ACHN (cell line): ENCODE measurements around the gene SIN3B.

Experiments
- DNase-seq: peaks from one replicate; pipeline ENCODE4 v3.0.0-alpha.2; 2015
- in situ Hi-C: cut with HindIII; loops from 2 replicates; pipeline ENCODE4 v1.10.0; 2017; ENCODE audit warnings: low sequenced_read_pairs, low pct_ligation_motif_present, low pct_unique_long_range_greater_than_20kb

The SIN3B gene

GRCh38 chr19:16820056-16820455 is 9.1 kb upstream of the SIN3B start:
- DNase-seq, result no peak
- in situ Hi-C loops, result no loop called here

GRCh38 chr19:16821081-16821480 is 8.1 kb upstream of the SIN3B start:
- no peak for DNase-seq
- in situ Hi-C loops, result no loop called here

DNA sequence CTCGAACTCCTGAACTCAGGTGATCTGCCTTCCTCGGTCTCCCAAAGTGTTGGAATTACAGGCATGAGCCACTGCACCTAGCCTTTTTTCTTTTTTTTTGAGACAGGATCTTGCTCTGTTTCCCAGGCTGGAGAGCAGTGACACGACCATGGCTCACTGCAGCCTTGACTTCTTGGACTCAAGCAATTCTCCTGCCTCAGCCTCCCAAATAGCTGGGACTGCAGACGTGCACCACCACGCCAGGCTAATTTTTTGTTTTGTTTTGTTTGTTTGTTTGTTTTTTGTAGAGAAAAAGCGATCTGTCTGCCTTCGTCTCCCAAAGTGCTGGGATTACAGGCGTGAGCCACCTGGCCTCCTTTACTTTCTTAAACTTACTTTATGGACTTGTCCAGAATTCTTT is 6.5 kb upstream of the SIN3B start:
- DNase-seq, result no peak
- in situ Hi-C loops, result no loop called here

- DNase-seq, result peak; percentile 68
- in situ Hi-C loops, result no loop called here
These were observed 4.4 kb upstream of the SIN3B start for GRCh38 chr19:16824658-16825311.

- DNase-seq, result peak; percentile 90
- in situ Hi-C loops, result no loop called here
These were observed 3.7 kb upstream of the SIN3B start for GRCh38 chr19:16825312-16826052.

GRCh38 chr19:16829822-16830289 is 658 bp downstream of the SIN3B start:
- in situ Hi-C loops, result no loop called here

DNA sequence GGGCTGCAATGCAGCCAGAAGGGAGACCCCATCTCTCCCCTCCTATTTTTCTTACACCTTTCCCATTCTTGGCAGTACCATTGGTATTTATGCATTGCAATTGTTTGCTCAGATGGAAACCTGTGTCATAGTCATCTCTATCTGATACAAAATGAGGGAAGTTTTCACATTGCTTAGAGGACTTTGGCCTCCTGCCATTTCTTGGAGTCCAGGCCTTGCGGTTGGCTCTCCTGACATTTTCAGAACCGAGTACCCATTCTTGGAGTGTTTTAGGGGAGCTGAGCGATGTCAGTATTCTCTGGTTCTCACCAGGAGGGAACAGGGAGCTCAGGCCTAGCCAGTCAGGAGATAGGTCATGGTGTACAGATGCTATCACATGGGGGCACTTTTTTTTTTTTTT is 1.5 kb downstream of the SIN3B start:
- in situ Hi-C loops, result no loop called here
- DNase-seq, result no peak

More at GRCh38 chr19:16829822-16830289, 658 bp downstream of the SIN3B start:
- DNase-seq, result no peak

- DNase-seq, result no peak
- in situ Hi-C loops, result no loop called here
These were observed 2.3 kb downstream of the SIN3B start for GRCh38 chr19:16831531-16831930.

DNA sequence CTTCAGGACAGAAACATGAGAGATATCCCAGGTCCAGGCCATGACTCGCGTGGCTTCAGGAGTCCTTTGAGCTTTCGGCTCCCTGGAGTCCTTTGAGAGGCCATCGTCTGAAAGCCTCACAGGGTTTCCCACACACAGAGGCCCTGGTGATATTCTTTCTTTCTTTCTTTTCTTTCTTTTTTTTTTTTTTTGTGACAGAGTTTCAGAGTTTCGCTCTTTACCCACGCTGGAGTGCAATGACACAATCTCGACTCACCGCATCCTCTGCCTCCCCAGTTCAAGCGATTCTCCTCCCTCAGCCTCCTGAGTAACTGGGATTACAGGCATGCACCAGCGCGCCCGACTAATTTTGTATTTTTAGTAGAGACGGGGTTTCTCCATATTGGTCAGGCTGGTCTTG is 5.5 kb downstream of the SIN3B start:
- in situ Hi-C loops, result no loop called here
- no peak for DNase-seq

- in situ Hi-C loops, result no loop called here
- no peak for DNase-seq
These were observed 7.2 kb downstream of the SIN3B start for GRCh38 chr19:16836115-16837034.

GRCh38 chr19:16837035-16837362 is 7.8 kb downstream of the SIN3B start:
- no peak for DNase-seq
- in situ Hi-C loops, result no loop called here

- in situ Hi-C loops, result no loop called here
These were observed 12.3 kb downstream of the SIN3B start for GRCh38 chr19:16841391-16841926.

DNA sequence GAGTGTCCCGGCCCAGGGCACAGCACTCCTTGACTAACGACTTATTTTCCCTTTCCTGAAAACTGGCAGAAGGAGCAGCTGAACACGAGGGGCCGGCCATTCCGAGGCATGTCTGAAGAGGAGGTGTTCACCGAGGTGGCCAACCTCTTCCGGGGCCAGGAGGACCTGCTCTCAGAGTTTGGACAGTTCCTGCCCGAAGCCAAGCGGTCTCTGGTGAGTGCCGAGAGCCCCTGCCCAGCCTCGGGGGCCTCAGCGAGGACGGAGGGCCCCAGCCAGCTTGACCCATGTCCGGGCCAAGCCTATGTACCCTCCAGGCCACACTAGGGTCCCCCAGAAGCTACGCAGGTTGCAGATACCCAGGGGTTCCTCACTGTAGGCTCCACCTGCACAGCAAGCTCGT is 17.7 kb downstream of the SIN3B start:
- in situ Hi-C loops, result no loop called here

More at GRCh38 chr19:16841391-16841926, 12.3 kb downstream of the SIN3B start:
- DNase-seq, result no peak

GRCh38 chr19:16847430-16847829 is 18.2 kb downstream of the SIN3B start:
- in situ Hi-C loops, result no loop called here
- DNase-seq, result no peak

More for the DNA sequence above, 17.7 kb downstream of the SIN3B start:
- DNase-seq, result no peak

GRCh38 chr19:16849168-16849567 is 20.0 kb downstream of the SIN3B start:
- in situ Hi-C loops, result no loop called here
- peak; percentile 6 for DNase-seq

DNA sequence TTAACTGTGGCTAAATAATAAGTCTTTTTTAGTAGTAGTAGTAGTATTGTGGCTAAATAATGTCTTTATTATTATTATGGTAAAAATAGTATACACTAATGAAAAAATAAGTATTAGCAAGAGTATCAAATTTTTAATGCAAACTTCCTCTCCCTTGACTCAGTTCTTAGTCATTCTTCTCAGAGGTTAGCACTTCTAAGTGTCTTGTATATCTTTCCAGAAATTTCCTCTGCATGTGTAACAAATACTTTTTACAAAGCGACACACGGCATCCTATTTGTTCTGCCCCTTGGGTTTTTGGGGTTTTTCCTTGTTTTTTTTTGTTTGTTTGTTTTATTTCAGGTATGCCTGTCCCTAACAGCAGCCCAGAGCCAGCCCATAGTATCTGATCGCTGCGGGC is 20.9 kb downstream of the SIN3B start:
- no peak for DNase-seq
- in situ Hi-C loops, result no loop called here

DNA sequence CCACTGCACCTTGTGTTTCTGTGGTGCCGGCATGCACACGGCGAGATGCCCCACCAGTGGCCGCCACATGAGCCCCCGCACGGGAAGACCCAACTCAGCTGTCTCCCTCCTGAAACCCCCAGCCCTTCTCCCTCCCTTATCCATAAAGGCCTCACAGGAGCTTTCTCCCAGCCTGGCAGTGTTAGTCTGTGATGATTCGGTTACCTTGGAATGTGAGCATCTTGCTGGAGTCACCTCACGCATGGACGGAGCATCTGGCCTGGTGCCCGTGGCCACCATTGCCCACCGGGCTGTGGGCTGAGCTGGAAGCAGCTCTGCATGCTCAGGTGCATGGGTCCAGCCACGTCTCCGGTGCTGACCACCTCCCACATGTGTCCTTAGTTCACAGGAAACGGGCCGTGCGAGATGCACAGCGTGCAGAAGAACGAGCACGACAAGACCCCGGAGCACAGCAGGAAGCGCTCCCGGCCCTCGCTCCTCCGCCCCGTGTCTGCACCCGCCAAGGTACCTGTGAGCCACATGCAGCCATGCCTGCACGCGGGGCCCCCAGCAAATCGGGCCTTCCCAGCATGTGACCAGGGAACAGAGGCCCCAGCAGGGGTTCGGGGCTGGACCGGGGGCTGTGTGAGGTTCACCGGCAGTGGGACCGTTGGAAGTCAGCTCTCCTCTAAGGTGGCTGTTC is 22.0 kb downstream of the SIN3B start:
- peak; percentile 82 for DNase-seq
- in situ Hi-C loops, result no loop called here

DNA sequence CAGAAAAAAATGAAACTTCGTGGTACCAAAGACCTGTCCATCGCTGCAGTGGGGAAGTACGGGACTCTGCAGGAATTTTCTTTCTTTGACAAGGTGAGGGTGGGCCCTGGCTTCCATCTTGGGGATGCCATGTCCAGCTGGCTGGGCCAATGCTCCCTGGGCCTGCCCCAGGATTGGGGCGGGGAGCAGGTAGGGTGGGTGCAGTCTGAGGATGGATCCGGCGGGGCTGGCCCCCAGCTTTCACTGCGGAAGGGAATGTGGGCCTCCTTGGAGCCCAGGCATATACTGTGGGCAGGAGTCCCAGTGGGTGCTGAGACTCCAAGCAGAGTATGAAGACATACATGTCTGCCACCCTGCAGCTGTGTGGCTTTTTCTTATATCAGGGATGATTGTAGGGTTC is 23.9 kb downstream of the SIN3B start:
- in situ Hi-C loops, result no loop called here

More for the DNA sequence above, 23.9 kb downstream of the SIN3B start:
- no peak for DNase-seq
